ENCODE measurements around the gene BEGAIN. TPM values are rescaled to one million over a fixed set of nuclear protein-coding genes. Genes with fewer than 3 reads are reported as not detected.

The BEGAIN gene
- total RNA-seq, 1 donor from 2014 or later = 1.6 TPM

DNA sequence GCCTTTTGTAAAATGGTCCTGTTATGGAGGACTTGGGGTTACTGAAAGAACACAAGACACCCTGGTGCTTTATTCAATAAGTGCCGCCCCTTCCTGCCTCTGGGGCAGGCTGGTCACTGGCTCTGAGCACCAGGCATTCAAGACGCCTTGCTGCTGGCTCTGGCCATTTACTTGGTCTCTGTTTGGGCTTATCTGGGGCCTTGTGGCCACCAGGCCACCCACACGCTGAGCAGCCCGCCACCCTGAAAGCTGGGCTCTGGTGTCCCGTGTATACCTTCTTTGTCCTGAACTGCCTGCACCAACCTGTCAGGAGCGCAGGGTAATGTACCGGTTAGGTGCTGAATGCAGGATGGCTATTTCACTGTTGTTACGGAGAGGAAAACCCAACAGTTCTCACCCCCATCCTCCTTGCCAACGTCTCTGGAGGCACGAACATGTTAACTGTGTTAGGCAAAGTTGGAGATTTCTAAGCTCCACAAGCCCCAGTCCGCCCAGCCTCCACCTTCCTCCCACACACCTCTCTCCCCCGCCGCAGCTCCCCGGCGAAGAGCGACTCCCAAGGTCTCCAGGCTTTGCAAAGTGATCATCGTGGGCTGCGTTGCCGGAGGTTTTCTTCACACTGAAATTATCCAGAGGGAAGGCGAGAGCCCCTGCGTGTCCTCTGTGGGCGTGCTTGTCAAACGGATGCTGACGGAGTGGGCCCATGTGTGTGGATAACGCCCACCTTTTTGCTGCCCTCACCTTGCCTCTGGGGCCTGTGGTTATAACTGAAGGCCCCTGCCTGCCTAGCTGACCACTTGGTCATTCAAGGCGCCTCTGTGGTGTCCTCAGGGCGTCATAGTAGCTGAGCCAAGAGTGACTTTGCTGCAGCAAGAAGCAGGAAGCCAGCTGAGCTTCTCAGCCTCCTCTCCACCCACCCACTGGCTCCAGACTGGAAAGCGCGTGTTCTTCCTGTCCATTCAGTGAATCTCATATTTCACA lies 18.8 kb upstream of the BEGAIN start:
- Mint-ChIP-seq H3K27ac (ENCODE audit: unreplicated experiment) (no peak overlapping the region), H3K36me3 (ENCODE audit: low read depth, unreplicated experiment) (no peaks in the 10 kb centered on the region)
- TF ChIP-seq, protein P1, sequence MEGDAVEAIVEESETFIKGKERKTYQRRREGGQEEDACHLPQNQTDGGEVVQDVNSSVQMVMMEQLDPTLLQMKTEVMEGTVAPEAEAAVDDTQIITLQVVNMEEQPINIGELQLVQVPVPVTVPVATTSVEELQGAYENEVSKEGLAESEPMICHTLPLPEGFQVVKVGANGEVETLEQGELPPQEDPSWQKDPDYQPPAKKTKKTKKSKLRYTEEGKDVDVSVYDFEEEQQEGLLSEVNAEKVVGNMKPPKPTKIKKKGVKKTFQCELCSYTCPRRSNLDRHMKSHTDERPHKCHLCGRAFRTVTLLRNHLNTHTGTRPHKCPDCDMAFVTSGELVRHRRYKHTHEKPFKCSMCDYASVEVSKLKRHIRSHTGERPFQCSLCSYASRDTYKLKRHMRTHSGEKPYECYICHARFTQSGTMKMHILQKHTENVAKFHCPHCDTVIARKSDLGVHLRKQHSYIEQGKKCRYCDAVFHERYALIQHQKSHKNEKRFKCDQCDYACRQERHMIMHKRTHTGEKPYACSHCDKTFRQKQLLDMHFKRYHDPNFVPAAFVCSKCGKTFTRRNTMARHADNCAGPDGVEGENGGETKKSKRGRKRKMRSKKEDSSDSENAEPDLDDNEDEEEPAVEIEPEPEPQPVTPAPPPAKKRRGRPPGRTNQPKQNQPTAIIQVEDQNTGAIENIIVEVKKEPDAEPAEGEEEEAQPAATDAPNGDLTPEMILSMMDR (IDR thresholded peaks at IDR 0.05; ENCODE audit: unreplicated experiment) = no peak

DNA sequence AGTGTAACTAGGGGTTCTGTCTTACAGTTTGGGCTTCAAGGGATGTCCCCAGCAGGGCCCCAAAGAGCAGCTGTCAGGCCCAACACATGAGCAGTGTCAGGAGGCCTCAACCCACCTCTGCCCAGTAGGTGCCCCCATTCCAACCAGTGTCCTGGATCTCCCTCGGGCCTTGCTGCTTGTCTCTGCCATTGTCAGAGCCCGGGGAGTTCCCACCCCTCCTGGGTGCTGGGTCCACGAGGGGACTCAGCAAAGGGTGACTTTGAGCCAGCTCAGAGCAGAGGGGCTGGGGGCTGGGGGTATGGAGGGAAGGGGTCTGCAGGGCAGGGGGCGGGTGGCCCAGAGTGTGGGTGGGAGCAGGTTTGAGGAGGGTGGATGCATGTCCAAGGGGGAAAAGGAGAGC lies 18.0 kb upstream of the BEGAIN start:
- H3K9me3 Mint-ChIP-seq (ENCODE audit: unreplicated experiment) = no peaks in the 10 kb centered on the region
- TF ChIP-seq, protein P1 (IDR thresholded peaks at IDR 0.05; ENCODE audit: unreplicated experiment) = no peak
- H3K4me3 Mint-ChIP-seq (ENCODE audit: unreplicated experiment) = no peak overlapping the region
- H3K27me3 Mint-ChIP-seq (ENCODE audit: unreplicated experiment) = peaks cover 4% of the 10 kb centered on the region
- H3K36me3 Mint-ChIP-seq (ENCODE audit: low read depth, unreplicated experiment) = no peaks in the 10 kb centered on the region
- no peak overlapping the region for H3K27ac Mint-ChIP-seq (ENCODE audit: unreplicated experiment)
- H3K4me1 Mint-ChIP-seq (ENCODE audit: unreplicated experiment) = peaks cover 6% of the 10 kb centered on the region
- DNase-seq (ENCODE audit: low spot score) = no peak

More for the DNA sequence above, 18.8 kb upstream of the BEGAIN start:
- Mint-ChIP-seq H3K27me3 (ENCODE audit: unreplicated experiment) (peaks cover 4% of the 10 kb centered on the region), H3K9me3 (ENCODE audit: unreplicated experiment) (no peaks in the 10 kb centered on the region), H3K4me3 (ENCODE audit: unreplicated experiment) (no peak overlapping the region), H3K4me1 (ENCODE audit: unreplicated experiment) (peaks cover 6% of the 10 kb centered on the region)
- no peak for DNase-seq (ENCODE audit: low spot score)

DNA sequence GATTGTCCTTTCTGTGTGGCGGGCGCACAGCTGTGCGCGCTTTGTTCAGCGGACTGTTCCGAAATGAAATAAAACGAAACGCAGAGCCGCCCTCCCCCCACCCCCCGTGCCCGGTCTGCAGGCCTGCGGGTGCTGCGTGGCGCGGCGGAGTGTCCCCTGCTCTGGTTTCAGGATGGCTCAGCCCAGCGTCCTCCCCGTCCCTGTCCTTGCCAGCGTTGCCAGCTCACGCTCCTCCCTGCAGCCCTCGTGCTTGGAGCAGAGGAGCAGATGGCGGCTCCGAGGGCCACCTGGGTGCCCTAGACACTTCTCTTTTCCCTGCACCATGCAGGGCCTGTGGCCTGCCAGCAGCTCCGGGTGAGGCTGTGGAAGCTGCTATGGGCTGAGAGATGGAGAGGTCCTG lies 17.5 kb upstream of the BEGAIN start:
- TF ChIP-seq, protein P1 (IDR thresholded peaks at IDR 0.05; ENCODE audit: unreplicated experiment) = no peak
- DNase-seq (ENCODE audit: low spot score) = no peak
- Mint-ChIP-seq H3K27me3 (ENCODE audit: unreplicated experiment) (peaks cover 4% of the 10 kb centered on the region), H3K27ac (ENCODE audit: unreplicated experiment) (no peak overlapping the region), H3K9me3 (ENCODE audit: unreplicated experiment) (no peaks in the 10 kb centered on the region), H3K4me1 (ENCODE audit: unreplicated experiment) (peaks cover 6% of the 10 kb centered on the region), H3K4me3 (ENCODE audit: unreplicated experiment) (no peak overlapping the region), H3K36me3 (ENCODE audit: low read depth, unreplicated experiment) (no peaks in the 10 kb centered on the region)

DNA sequence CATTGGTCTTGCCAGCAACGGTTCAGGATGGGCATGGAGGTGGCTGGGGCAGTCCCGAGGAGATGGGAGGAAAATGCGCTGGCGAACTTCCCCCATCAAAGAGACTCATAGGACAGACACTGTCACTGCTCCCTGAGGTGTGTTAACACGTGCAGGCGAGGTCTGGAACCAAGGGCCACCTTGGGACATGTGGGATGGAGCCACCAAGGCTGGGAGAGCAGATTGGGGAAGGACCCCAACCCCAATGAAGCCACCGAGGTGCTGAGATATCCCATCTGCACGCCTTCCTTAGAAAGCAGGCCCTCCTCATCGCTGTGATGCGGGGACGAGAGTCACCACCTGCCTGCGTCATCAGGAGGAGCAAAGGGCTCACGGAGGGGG lies 16.9 kb upstream of the BEGAIN start:
- DNase-seq (ENCODE audit: low spot score) = no peak
- Mint-ChIP-seq H3K4me1 (ENCODE audit: unreplicated experiment) (peaks cover 6% of the 10 kb centered on the region), H3K27me3 (ENCODE audit: unreplicated experiment) (peaks cover 4% of the 10 kb centered on the region), H3K4me3 (ENCODE audit: unreplicated experiment) (no peak overlapping the region), H3K36me3 (ENCODE audit: low read depth, unreplicated experiment) (no peaks in the 10 kb centered on the region), H3K9me3 (ENCODE audit: unreplicated experiment) (no peaks in the 10 kb centered on the region), H3K27ac (ENCODE audit: unreplicated experiment) (no peak overlapping the region)
- TF ChIP-seq, protein P1 (IDR thresholded peaks at IDR 0.05; ENCODE audit: unreplicated experiment) = no peak
